Transverse colon (tissue), 4 donors: ENCODE data around the gene GOLGA5. TPM values are rescaled to one million over a fixed set of nuclear protein-coding genes. Genes with fewer than 3 reads are reported as not detected.

Source experiments
- DNase-seq: peaks from one replicate; pipeline ENCODE4 v3.0.0-alpha.2; 2019
- H3K27ac ChIP-seq, 4 donors: fragments of 200-600 bp; sonication (generic); 2 replicates each; pipeline ENCODE4 v1.5.1; 2016 to 2018; ENCODE audit warnings: inconsistent platforms in 4 of 4
- H3K27me3 ChIP-seq: fragments of 200-600 bp; sonication (generic); 2 replicates; pipeline ENCODE4 v1.5.1; 2017; ENCODE audit warnings: inconsistent platforms
- H3K36me3 ChIP-seq, 4 donors: fragments of 200-600 bp; sonication (generic); 2 replicates each; pipeline ENCODE4 v1.5.1; 2017 to 2019; ENCODE audit warnings: inconsistent platforms in 4 of 4
- H3K4me1 ChIP-seq, 4 donors: fragments of 200-600 bp; sonication (generic); 2 replicates each; pipeline ENCODE4 v1.5.1; 2017 to 2020; ENCODE audit warnings: inconsistent platforms in 4 of 4
- H3K4me3 ChIP-seq, 4 donors: fragments of 200-600 bp; sonication (generic); 1 replicate in 1 of 4; 2 replicates in 3 of 4; pipeline versions ENCODE4 v1.5.1 to v1.6.1; 2017 to 2019; ENCODE audit warnings: inconsistent platforms in 4 of 4
- H3K9me3 ChIP-seq, 2 donors: fragments of 200-600 bp; sonication (generic); 2 replicates each; pipeline ENCODE4 v1.5.1; 2017 to 2019; ENCODE audit warnings: inconsistent platforms in 2 of 2
- CTCF ChIP-seq, 5 experiments: fragments of 200-600 bp in 3 of 5; fragments of 450-650 bp in 2 of 5; sonication (generic) in 3 of 5; IDR thresholded peaks; 1 replicate in 2 of 5; 2 replicates in 3 of 5; pipeline ENCODE4 v1.5.1; 2016 to 2017; ENCODE audit warnings: antibody characterized with exemption in 5 of 5, inconsistent platforms in 3 of 5, mild to moderate bottlenecking in 2 of 5, moderate library complexity in 1 of 5
- EP300 ChIP-seq: sonication (generic); formaldehyde crosslinking; IDR thresholded peaks from one replicate; pipeline ENCODE4 v1.6.1; 2017; ENCODE audit warnings: antibody characterized with exemption, low read depth
- POLR2A ChIP-seq: fragments of 450-650 bp; IDR thresholded peaks from one replicate; pipeline ENCODE4 v1.6.1; 2016; ENCODE audit warnings: antibody characterized with exemption, mild to moderate bottlenecking, moderate library complexity
- POLR2AphosphoS5 ChIP-seq, 3 donors: sonication (generic); formaldehyde crosslinking; IDR thresholded peaks; one replicate each; pipeline ENCODE4 v1.6.1; 2016; ENCODE audit warnings: antibody characterized with exemption in 3 of 3
- WGBS, 2 donors: methylation state at CpG; one replicate each; pipeline ENCODE4 v1.1.5; 2018; ENCODE audit warnings: low coverage in 1 of 2; 5-methylcytosine and 5-hydroxymethylcytosine counted together
- in situ Hi-C, 4 donors: fragments of 200-750 bp; cut with MboI; loops; one replicate each; pipeline versions ENCODE4 v1.15.0 to v1.15.1; 2017; ENCODE audit warnings: low sequenced_read_pairs in 3 of 4, low pct_ligation_motif_present in 1 of 4, low pct_unique_long_range_greater_than_20kb in 1 of 4
- intact Hi-C: fragments of 100-400 bp; cut with DNase I; formaldehyde crosslinking; loops from one replicate; pipeline ENCODE4 v1.15.1; 2023; ENCODE audit warnings: low total_unique reads
- total RNA-seq, 4 donors: library from RNA; depleted of rRNA; stranded (reverse); fragments of >200 nt; gene quantifications; one replicate each; pipeline ENCODE4 v1.1.0, GENCODE V29; 2016

GOLGA5 gene
- total RNA-seq, 4 donors from 2014 or later: 15.9 to 38.1 (median 30.3) TPM

- Histone ChIP-seq H3K36me3 (peaks cover 0 to 1% (median 0%) of the 10 kb centered on the region in 4 donors), H3K27ac (no peak overlapping the region), H3K4me3 (no peak overlapping the region), H3K4me1 (peaks cover 0 to 6% (median 0%) of the 10 kb centered on the region in 4 donors), H3K27me3 (no peaks in the 10 kb centered on the region), H3K9me3 (no peaks in the 10 kb centered on the region)
- in situ Hi-C loops (no loop called here), intact Hi-C loops (no loop called here)
- DNase-seq: no peak
- WGBS, 2 donors: 55 to 80% methylated on average over 1 to 2 of the region's 2 CpGs
- TF ChIP-seq POLR2A (no peak), CTCF (IDR thresholded peaks at IDR 0.05) (no peak), POLR2AphosphoS5 (IDR thresholded peaks at IDR 0.05) (no peak), EP300 (no peak)
These were observed 52.2 kb downstream of the GOLGA5 start for GRCh38 chr14:92846162-92846897.

DNA sequence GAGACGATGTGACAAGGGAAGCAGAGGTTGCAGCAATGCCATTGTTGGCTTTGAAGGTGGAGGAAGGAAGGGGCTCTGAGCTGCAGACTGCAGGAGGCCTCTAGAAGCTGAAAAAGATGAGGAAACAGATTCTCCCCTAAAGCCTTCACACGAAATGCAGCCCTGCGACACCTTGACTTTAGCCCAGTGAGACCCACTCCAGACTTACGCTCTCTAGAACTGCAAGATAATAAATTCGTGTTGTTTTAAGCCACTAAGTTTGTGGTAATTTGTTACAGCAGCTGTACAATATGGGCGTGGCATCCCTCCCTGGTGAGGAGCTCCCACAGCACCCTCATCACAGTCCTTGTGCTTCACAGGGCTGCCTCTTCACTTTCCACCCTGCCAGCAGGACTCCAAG is 53.2 kb downstream of the GOLGA5 start:
- DNase-seq: no peak
- TF ChIP-seq POLR2AphosphoS5 (IDR thresholded peaks at IDR 0.05) (no peak), EP300 (no peak), POLR2A (no peak), CTCF (IDR thresholded peaks at IDR 0.05) (no peak)
- no peak overlapping the region for H3K4me3 ChIP-seq
- WGBS, 2 donors: 43 to 49% methylated on average over 5 to 6 of the region's 6 CpGs
- intact Hi-C loops (no loop called here), in situ Hi-C loops (no loop called here)
- no peaks in the 10 kb centered on the region for H3K27me3 ChIP-seq
- H3K36me3 ChIP-seq: no peaks in the 10 kb centered on the region
- H3K9me3 ChIP-seq: no peaks in the 10 kb centered on the region
- H3K27ac ChIP-seq: no peak overlapping the region
- peaks cover 0 to 6% (median 0%) of the 10 kb centered on the region in 4 donors for H3K4me1 ChIP-seq

GRCh38 chr14:92847749-92848148 is 53.6 kb downstream of the GOLGA5 start:
- Histone ChIP-seq H3K27me3 (no peaks in the 10 kb centered on the region), H3K4me3 (no peak overlapping the region), H3K4me1 (peaks cover 0 to 6% (median 0%) of the 10 kb centered on the region in 4 donors), H3K36me3 (no peaks in the 10 kb centered on the region), H3K9me3 (no peaks in the 10 kb centered on the region), H3K27ac (no peak overlapping the region)
- TF ChIP-seq CTCF (IDR thresholded peaks at IDR 0.05) (no peak), EP300 (no peak), POLR2AphosphoS5 (IDR thresholded peaks at IDR 0.05) (no peak), POLR2A (no peak)
- in situ Hi-C loops (no loop called here), intact Hi-C loops (no loop called here)
- no peak for DNase-seq
- WGBS, 2 donors: 24 to 61% methylated on average over 2 of the region's 2 CpGs

- 34 to 36% methylated on average over 4 of the region's 4 CpGs for WGBS, 2 donors
- no peaks in the 10 kb centered on the region for H3K27me3 ChIP-seq
- in situ Hi-C loops: no loop called here
- TF ChIP-seq CTCF (IDR thresholded peaks at IDR 0.05) (no peak), POLR2A (no peak), POLR2AphosphoS5 (IDR thresholded peaks at IDR 0.05) (no peak), EP300 (no peak)
- H3K4me1 ChIP-seq: peaks cover 0 to 6% (median 0%) of the 10 kb centered on the region in 4 donors
- H3K9me3 ChIP-seq: no peaks in the 10 kb centered on the region
- no peak overlapping the region for H3K27ac ChIP-seq
- intact Hi-C loops: no loop called here
- DNase-seq: no peak
- H3K4me3 ChIP-seq: no peak overlapping the region
- H3K36me3 ChIP-seq: no peaks in the 10 kb centered on the region
These were observed 54.8 kb downstream of the GOLGA5 start for GRCh38 chr14:92848887-92849286.
